Mesothelial cell of epicardium (in vitro differentiated cells): ENCODE data around the gene ALAS1. TPM values are rescaled to one million over a fixed set of nuclear protein-coding genes. Genes with fewer than 3 reads are reported as not detected.

Source experiments
- DNase-seq, 2 experiments: peaks; one replicate each; pipeline ENCODE4 v3.0.0; 2021; ENCODE audit warnings: low spot score in 2 of 2; ENCODE audit not compliant: unreplicated experiment in 2 of 2
- H3K27ac Mint-ChIP-seq: 2 replicates; pipeline ENCODE4 v1.8.0; 2021; ENCODE audit warnings: mixed read lengths
- H3K27me3 Mint-ChIP-seq: 2 replicates; pipeline ENCODE4 v1.8.0; 2021; ENCODE audit warnings: low read depth, mixed read lengths
- H3K36me3 Mint-ChIP-seq: 2 replicates; pipeline ENCODE4 v1.8.0; 2021; ENCODE audit warnings: mixed read lengths
- H3K4me1 Mint-ChIP-seq: 2 replicates; pipeline ENCODE4 v1.8.0; 2021; ENCODE audit warnings: mixed read lengths
- H3K4me3 Mint-ChIP-seq: 2 replicates; pipeline ENCODE4 v1.8.0; 2021; ENCODE audit warnings: mild to moderate bottlenecking, moderate library complexity, mixed read lengths
- H3K9me3 Mint-ChIP-seq: 2 replicates; pipeline ENCODE4 v1.8.0; 2021; ENCODE audit warnings: mixed read lengths
- total RNA-seq: library from RNA; stranded (reverse); gene quantifications from 3 replicates; pipeline ENCODE4 v1.2.1, GENCODE V29; 2021
- TF ChIP-seq, protein P1 (sequence below): fragments of 200-600 bp; sonication (generic); IDR thresholded peaks from one replicate; pipeline ENCODE4 v1.5.0; 2021; ENCODE audit warnings: antibody characterized with exemption; ENCODE audit not compliant: unreplicated experiment

Gene ALAS1
- total RNA-seq, 1 donor from 2014 or later, result 32.1 TPM

DNA sequence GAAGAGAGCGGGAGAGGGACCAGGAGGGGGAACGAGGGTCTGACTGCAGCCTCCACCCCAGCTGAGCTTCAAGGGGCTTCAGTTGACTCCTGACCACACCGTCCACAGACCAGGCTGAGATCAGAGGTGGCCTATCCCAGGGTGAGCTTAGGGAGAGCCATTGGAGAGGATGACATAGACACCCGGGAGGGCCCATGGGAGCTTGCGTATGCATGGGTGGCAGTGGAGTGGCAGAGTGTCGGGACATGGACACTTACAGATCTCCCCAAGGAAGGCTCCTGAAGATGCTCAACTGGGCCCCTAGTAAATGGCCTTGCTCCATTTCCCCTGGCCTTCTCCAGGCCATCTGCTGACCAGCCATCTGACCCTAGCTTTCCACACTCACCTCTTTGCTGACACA, 12.6 kb upstream of the ALAS1 start:
- Mint-ChIP-seq H3K4me3 (no peak overlapping the region), H3K27me3 (no peaks in the 10 kb centered on the region), H3K4me1 (peaks cover 2% of the 10 kb centered on the region), H3K36me3 (no peaks in the 10 kb centered on the region), H3K9me3 (no peaks in the 10 kb centered on the region), H3K27ac (no peak overlapping the region)
- TF ChIP-seq, protein P1, sequence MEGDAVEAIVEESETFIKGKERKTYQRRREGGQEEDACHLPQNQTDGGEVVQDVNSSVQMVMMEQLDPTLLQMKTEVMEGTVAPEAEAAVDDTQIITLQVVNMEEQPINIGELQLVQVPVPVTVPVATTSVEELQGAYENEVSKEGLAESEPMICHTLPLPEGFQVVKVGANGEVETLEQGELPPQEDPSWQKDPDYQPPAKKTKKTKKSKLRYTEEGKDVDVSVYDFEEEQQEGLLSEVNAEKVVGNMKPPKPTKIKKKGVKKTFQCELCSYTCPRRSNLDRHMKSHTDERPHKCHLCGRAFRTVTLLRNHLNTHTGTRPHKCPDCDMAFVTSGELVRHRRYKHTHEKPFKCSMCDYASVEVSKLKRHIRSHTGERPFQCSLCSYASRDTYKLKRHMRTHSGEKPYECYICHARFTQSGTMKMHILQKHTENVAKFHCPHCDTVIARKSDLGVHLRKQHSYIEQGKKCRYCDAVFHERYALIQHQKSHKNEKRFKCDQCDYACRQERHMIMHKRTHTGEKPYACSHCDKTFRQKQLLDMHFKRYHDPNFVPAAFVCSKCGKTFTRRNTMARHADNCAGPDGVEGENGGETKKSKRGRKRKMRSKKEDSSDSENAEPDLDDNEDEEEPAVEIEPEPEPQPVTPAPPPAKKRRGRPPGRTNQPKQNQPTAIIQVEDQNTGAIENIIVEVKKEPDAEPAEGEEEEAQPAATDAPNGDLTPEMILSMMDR, result no peak
- DNase-seq, result no peak

DNA sequence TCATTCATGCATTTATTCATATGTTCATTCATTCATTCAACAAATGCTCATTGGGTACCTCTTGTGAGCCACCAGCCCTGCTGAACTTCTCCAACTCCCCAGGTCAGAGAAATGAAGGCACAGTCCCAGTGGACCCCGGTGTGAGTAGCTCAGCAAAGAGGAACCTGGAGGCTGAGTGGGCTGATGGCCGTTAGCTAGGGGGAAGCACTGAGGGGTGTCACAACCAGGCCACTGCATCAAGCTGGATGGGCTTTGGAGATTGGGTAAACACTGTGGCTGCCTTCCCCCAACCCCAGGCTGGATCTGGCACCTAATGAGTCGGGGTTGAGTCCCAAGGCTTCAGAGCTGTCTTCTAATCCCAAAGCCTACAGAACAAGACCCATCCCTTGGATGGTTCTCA, 12.1 kb upstream of the ALAS1 start:
- TF ChIP-seq, protein P1, result no peak
- DNase-seq, result no peak
- Mint-ChIP-seq H3K36me3 (no peaks in the 10 kb centered on the region), H3K27me3 (no peaks in the 10 kb centered on the region), H3K4me1 (peaks cover 2% of the 10 kb centered on the region), H3K27ac (no peak overlapping the region), H3K4me3 (no peak overlapping the region), H3K9me3 (no peaks in the 10 kb centered on the region)

DNA sequence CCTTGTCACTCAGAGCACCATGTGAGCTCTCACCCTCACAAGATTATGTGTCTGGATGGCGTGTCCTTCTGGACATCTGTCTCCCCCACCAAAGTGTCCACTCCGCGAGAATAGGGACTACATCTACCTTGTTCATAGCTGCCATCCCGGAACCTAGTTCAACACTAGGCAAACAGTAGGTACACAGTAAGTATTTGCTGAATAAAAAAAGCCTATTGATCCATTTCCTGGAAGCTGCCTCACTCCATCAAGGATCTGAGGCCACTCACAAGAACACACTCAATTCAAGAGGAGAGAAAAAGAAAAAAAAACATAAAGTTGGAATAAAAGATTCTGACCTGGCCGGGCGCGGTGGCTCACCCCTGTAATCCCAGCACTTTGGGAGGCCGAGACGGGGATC, 11.2 kb upstream of the ALAS1 start:
- Mint-ChIP-seq H3K9me3 (no peaks in the 10 kb centered on the region), H3K27ac (no peak overlapping the region), H3K4me1 (peaks cover 2% of the 10 kb centered on the region), H3K36me3 (no peaks in the 10 kb centered on the region), H3K27me3 (no peaks in the 10 kb centered on the region), H3K4me3 (no peak overlapping the region)
- no peak for DNase-seq
- TF ChIP-seq, protein P1, result no peak

DNA sequence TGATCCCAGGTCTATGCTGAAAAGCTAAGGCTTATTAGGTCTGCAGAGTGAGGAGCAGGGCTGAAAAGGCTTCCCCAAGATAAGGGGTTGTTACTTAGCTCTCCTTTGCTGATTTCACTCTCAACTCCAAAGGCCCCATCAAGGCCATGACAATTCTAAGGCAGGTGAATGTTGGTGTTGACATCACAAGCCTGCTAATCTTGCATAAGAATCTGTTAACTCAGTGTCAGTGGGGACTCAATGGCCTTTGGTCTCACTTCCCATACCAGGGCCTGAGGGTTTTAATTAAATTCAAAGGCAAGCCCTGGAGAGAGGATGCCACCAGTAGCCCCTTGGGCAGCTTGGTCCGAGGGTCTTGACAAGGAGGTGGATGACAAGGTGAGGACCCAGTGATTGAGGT, 9.4 kb upstream of the ALAS1 start:
- no peak overlapping the region for H3K27ac Mint-ChIP-seq
- no peaks in the 10 kb centered on the region for H3K36me3 Mint-ChIP-seq
- H3K9me3 Mint-ChIP-seq, result no peaks in the 10 kb centered on the region
- no peak for DNase-seq
- H3K27me3 Mint-ChIP-seq, result no peaks in the 10 kb centered on the region
- TF ChIP-seq, protein P1, result no peak
- no peak overlapping the region for H3K4me3 Mint-ChIP-seq
- peaks cover 2% of the 10 kb centered on the region for H3K4me1 Mint-ChIP-seq

DNA sequence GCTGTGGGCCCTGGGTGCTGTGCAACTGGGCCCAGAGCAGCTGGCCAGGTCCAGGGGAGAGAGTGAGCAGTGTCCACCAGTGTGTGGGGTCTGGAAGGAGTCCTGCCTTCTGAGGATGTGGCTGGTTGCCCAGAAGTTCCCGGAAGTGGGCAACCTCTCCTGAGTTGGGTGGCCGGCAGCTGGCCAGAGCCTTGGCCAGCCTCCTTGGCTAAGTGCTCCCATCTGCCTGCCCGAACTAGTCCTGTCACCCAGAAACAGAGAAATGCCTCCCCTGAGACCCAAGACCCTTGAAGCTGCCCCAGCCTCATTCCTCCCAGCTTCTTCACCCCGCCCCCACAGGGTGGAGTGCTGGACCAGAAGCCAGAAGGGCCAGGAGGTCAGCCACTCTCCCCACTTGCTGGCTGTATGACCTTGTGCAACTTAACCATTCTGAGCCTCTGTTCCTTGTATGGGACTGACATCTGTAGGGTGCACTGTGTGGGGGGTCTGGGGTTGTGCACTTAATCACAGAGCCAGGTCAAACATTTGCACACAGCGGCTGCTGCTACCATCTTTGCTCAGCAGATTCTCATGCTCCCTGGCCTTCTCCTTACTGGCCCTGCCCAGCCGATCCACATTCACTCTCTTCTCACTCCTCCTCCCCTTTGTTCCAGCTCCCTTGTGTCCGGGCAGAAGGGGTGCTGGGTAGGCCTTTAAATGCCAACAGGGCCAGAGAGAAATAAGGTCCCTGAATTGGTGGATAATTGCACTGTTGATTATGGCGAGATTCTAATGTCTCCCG, 7.5 kb upstream of the ALAS1 start:
- TF ChIP-seq, protein P1, result no peak
- no peaks in the 10 kb centered on the region for H3K36me3 Mint-ChIP-seq
- H3K27ac Mint-ChIP-seq, result no peak overlapping the region
- H3K27me3 Mint-ChIP-seq, result no peaks in the 10 kb centered on the region
- no peak overlapping the region for H3K4me3 Mint-ChIP-seq
- H3K4me1 Mint-ChIP-seq, result peaks cover 2% of the 10 kb centered on the region
- H3K9me3 Mint-ChIP-seq, result no peaks in the 10 kb centered on the region
- no peak for DNase-seq
